ENCODE results near the gene CAND1.

DNA sequence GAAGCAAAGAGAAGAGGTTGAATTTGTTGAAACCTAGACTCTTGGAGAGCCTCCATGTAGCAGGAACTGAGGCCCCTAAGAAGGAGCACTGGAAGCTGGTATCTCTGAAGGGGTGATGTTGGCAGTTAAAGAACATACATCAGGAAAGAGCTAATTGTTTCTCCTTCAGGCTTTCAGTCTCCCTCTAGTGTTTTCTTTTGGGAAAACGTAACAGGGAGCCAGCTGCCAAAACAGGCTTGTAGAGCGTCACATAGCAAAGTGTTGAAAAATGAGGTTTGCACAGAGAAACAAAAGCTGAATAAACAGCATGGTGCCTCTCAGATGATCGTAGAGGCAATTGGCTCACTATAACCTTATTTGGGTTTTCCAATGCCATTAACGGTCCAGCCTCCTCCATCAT lies 46.9 kb upstream of the CAND1 start:
- TF ChIP-seq, protein P1, sequence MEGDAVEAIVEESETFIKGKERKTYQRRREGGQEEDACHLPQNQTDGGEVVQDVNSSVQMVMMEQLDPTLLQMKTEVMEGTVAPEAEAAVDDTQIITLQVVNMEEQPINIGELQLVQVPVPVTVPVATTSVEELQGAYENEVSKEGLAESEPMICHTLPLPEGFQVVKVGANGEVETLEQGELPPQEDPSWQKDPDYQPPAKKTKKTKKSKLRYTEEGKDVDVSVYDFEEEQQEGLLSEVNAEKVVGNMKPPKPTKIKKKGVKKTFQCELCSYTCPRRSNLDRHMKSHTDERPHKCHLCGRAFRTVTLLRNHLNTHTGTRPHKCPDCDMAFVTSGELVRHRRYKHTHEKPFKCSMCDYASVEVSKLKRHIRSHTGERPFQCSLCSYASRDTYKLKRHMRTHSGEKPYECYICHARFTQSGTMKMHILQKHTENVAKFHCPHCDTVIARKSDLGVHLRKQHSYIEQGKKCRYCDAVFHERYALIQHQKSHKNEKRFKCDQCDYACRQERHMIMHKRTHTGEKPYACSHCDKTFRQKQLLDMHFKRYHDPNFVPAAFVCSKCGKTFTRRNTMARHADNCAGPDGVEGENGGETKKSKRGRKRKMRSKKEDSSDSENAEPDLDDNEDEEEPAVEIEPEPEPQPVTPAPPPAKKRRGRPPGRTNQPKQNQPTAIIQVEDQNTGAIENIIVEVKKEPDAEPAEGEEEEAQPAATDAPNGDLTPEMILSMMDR (IDR thresholded peaks at IDR 0.05), result peak in 4 of 6 experiments; percentile 16 to 47 (median 40)
- no peak for TF ChIP-seq POLR2A (IDR thresholded peaks at IDR 0.05)

Measured in thyroid gland (tissue), 4 donors.